ENCODE data around the gene PEMT.
A peak's percentile ranks its signal among the peaks of the same experiment; 100 is the strongest.

The PEMT gene

DNA sequence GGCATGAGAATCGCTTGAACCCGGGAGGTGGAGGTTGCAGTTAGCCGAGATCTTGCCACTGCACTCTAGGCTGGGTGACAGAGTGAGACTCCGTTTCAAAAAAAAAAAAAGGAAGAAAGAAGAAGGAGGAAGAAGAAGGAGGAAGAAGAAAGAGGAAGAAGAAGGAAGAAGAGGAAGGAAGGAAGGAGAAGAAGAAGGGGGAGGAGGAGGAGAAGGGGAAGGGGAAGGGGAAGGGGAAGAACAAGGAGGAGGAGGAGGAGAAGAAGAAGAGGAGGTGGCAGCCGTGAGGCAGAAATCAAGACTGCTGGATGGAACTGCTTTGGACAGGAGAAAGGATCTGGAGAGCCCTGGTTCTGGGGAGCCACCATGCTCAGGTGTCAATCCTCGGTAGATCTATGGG is 29.7 kb upstream of the PEMT start:
- DNase-seq (ENCODE audit: low read depth, low spot score), result no peak
- H3K27me3 ChIP-seq (ENCODE audit: insufficient read depth, insufficient read length), result no peaks in the 10 kb centered on the region
- H3K4me1 ChIP-seq (ENCODE audit: insufficient read depth, insufficient read length), result peaks cover 11% of the 10 kb centered on the region
- no peak overlapping the region for H3K4me3 ChIP-seq (ENCODE audit: insufficient read length, low read depth)
- no peak for TF ChIP-seq ZNF274 (IDR thresholded peaks at IDR 0.05; ENCODE audit: low read depth, low read length)
- no peaks in the 10 kb centered on the region for H3K36me3 ChIP-seq (ENCODE audit: insufficient read depth, insufficient read length, low read length)
- H3K9me3 ChIP-seq (ENCODE audit: insufficient read depth, low read length), result no peaks in the 10 kb centered on the region
- no peak overlapping the region for H3K9ac ChIP-seq (ENCODE audit: insufficient read length, low read depth)

- Histone ChIP-seq H3K4me1 (ENCODE audit: insufficient read depth, insufficient read length) (peaks cover 8% of the 10 kb centered on the region), H3K9ac (ENCODE audit: insufficient read length, low read depth) (peak overlapping the region; percentile 61), H3K36me3 (ENCODE audit: insufficient read depth, insufficient read length, low read length) (no peaks in the 10 kb centered on the region), H3K9me3 (ENCODE audit: insufficient read depth, low read length) (no peaks in the 10 kb centered on the region; the same call in 1 of the 2 replicates), H3K4me3 (ENCODE audit: insufficient read length, low read depth) (no peak overlapping the region), H3K27me3 (ENCODE audit: insufficient read depth, insufficient read length) (no peaks in the 10 kb centered on the region)
- DNase-seq (ENCODE audit: low read depth, low spot score), result peak; percentile 51
- TF ChIP-seq ZNF274 (IDR thresholded peaks at IDR 0.05; ENCODE audit: low read depth, low read length) (no peak), YY1 (IDR thresholded peaks at IDR 0.05; ENCODE audit: insufficient read depth, insufficient read length) (no peak), SUZ12 (IDR thresholded peaks at IDR 0.05; ENCODE audit: extremely low read depth, insufficient read depth, insufficient read length) (no peak)
Measured at GRCh38 chr17:17613708-17614114, 22.2 kb upstream of the PEMT start.

GRCh38 chr17:17612085-17613022 is 20.8 kb upstream of the PEMT start:
- Histone ChIP-seq H3K9me3 (ENCODE audit: insufficient read depth, low read length) (no peaks in the 10 kb centered on the region; the same call in 1 of the 2 replicates), H3K36me3 (ENCODE audit: insufficient read depth, insufficient read length, low read length) (no peaks in the 10 kb centered on the region), H3K4me1 (ENCODE audit: insufficient read depth, insufficient read length) (peaks cover 8% of the 10 kb centered on the region), H3K9ac (ENCODE audit: insufficient read length, low read depth) (peak overlapping the region; percentile 51), H3K4me3 (ENCODE audit: insufficient read length, low read depth) (no peak overlapping the region), H3K27me3 (ENCODE audit: insufficient read depth, insufficient read length) (no peaks in the 10 kb centered on the region)
- no peak for TF ChIP-seq SUZ12 (IDR thresholded peaks at IDR 0.05; ENCODE audit: extremely low read depth, insufficient read depth, insufficient read length)
- TF ChIP-seq ZNF274 (IDR thresholded peaks at IDR 0.05; ENCODE audit: low read depth, low read length), result no peak
- TF ChIP-seq YY1 (IDR thresholded peaks at IDR 0.05; ENCODE audit: insufficient read depth, insufficient read length), result no peak
- no peak for DNase-seq (ENCODE audit: low read depth, low spot score)

DNA sequence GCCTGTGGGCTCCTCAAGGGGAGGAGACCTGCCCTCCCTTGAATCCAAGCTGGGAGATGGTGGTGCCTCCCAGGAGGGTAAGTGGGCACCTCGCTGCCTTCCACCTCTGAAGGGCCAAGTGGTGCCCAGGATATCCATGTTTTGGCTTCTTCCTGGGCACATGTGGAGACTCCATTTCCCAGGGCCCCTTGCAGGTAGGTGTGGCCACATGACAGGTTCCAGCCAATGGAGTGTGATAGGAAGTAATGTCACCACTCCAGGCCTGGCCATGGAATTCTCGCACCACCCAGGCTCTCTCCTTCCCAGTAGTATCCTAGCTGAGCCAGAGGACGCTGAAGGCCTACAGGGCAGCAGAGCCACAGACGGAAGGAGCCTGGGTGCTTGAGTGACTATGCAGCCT is 17.6 kb upstream of the PEMT start:
- H3K4me3 ChIP-seq (ENCODE audit: insufficient read length, low read depth), result no peak overlapping the region
- TF ChIP-seq ZNF274 (IDR thresholded peaks at IDR 0.05; ENCODE audit: low read depth, low read length) (no peak), YY1 (IDR thresholded peaks at IDR 0.05; ENCODE audit: insufficient read depth, insufficient read length) (no peak), SUZ12 (IDR thresholded peaks at IDR 0.05; ENCODE audit: extremely low read depth, insufficient read depth, insufficient read length) (no peak)
- H3K4me1 ChIP-seq (ENCODE audit: insufficient read depth, insufficient read length), result peaks cover 8% of the 10 kb centered on the region
- H3K9ac ChIP-seq (ENCODE audit: insufficient read length, low read depth), result no peak overlapping the region
- no peak for DNase-seq (ENCODE audit: low read depth, low spot score)
- H3K9me3 ChIP-seq (ENCODE audit: insufficient read depth, low read length), result no peaks in the 10 kb centered on the region; the same call in 1 of the 2 replicates
- H3K27me3 ChIP-seq (ENCODE audit: insufficient read depth, insufficient read length), result no peaks in the 10 kb centered on the region
- H3K36me3 ChIP-seq (ENCODE audit: insufficient read depth, insufficient read length, low read length), result no peaks in the 10 kb centered on the region

DNA sequence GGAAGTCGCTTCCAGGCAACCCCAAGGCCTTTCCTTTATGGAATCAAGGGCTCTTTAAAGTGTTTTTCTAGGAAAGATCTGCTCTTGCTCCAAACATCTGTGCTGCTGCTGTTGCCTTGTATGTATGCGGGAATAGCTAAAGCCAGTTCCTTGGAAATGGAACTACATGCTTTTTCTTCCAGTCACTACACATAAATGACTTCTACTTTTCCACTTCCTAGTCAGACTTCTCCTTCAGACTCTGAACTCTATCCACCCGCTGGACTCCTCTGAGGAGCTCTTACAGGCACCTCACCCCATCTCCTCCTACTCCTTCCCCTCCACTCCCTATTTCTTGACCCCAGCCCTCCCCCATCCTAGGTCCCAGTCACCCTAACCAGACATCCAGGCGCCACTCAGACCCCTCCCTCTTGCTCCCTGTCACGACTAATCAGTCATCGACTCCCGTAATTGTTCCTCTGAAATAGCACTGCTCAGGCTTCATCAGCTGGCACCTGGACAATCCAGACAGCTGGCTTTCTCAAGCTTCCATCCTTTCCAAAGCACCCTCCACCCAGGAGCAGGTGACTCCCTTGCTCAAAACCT is 15.0 kb upstream of the PEMT start:
- no peak overlapping the region for H3K9ac ChIP-seq (ENCODE audit: insufficient read length, low read depth)
- TF ChIP-seq ZNF274 (IDR thresholded peaks at IDR 0.05; ENCODE audit: low read depth, low read length) (no peak), SUZ12 (IDR thresholded peaks at IDR 0.05; ENCODE audit: extremely low read depth, insufficient read depth, insufficient read length) (no peak), YY1 (IDR thresholded peaks at IDR 0.05; ENCODE audit: insufficient read depth, insufficient read length) (no peak)
- no peaks in the 10 kb centered on the region for H3K36me3 ChIP-seq (ENCODE audit: insufficient read depth, insufficient read length, low read length)
- H3K9me3 ChIP-seq (ENCODE audit: insufficient read depth, low read length), result no peaks in the 10 kb centered on the region; the same call in 1 of the 2 replicates
- H3K4me3 ChIP-seq (ENCODE audit: insufficient read length, low read depth), result no peak overlapping the region
- H3K27me3 ChIP-seq (ENCODE audit: insufficient read depth, insufficient read length), result no peaks in the 10 kb centered on the region
- H3K4me1 ChIP-seq (ENCODE audit: insufficient read depth, insufficient read length), result peaks cover 4% of the 10 kb centered on the region
- DNase-seq (ENCODE audit: low read depth, low spot score), result no peak

GRCh38 chr17:17605729-17606088 is 14.2 kb upstream of the PEMT start:
- no peak for DNase-seq (ENCODE audit: low read depth, low spot score)
- Histone ChIP-seq H3K9me3 (ENCODE audit: insufficient read depth, low read length) (no peaks in the 10 kb centered on the region; the same call in 1 of the 2 replicates), H3K36me3 (ENCODE audit: insufficient read depth, insufficient read length, low read length) (no peaks in the 10 kb centered on the region), H3K4me1 (ENCODE audit: insufficient read depth, insufficient read length) (peaks cover 4% of the 10 kb centered on the region), H3K9ac (ENCODE audit: insufficient read length, low read depth) (no peak overlapping the region), H3K4me3 (ENCODE audit: insufficient read length, low read depth) (no peak overlapping the region), H3K27me3 (ENCODE audit: insufficient read depth, insufficient read length) (no peaks in the 10 kb centered on the region)
- no peak for TF ChIP-seq SUZ12 (IDR thresholded peaks at IDR 0.05; ENCODE audit: extremely low read depth, insufficient read depth, insufficient read length)
- TF ChIP-seq YY1 (IDR thresholded peaks at IDR 0.05; ENCODE audit: insufficient read depth, insufficient read length), result no peak
- TF ChIP-seq ZNF274 (IDR thresholded peaks at IDR 0.05; ENCODE audit: low read depth, low read length), result no peak

DNA sequence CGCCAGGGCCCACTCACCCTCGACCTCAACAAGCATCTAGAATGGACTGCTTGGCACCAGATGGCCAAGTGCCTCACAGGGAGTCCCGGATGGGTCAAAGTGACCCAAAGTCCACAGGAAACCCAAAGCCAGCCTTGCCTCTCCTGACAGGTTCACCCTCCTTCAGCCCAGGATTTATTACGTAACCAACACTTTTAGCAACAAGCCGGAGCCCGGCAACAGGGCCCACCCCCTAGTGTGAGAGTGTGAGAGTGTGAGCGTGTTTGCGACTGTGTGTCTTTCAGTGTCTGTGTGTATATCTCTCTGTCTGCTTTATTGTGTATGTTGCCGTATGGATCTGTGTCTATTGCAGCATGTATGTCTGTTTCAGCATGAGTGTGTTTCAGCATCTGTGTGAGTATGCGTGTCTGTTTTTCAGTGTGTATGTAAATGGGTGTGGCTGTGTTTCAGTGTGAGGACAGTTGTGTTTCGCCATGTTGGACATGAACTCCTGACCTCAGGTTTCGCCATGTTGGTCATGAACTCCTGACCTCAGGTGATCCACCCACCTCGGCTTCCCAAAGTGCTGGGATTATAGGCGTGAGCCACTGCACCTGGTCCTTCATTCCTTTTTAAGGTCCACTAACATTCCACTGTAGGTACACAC is 13.7 kb upstream of the PEMT start:
- Histone ChIP-seq H3K4me1 (ENCODE audit: insufficient read depth, insufficient read length) (peaks cover 4% of the 10 kb centered on the region), H3K27me3 (ENCODE audit: insufficient read depth, insufficient read length) (no peaks in the 10 kb centered on the region), H3K36me3 (ENCODE audit: insufficient read depth, insufficient read length, low read length) (no peaks in the 10 kb centered on the region), H3K9ac (ENCODE audit: insufficient read length, low read depth) (no peak overlapping the region), H3K4me3 (ENCODE audit: insufficient read length, low read depth) (no peak overlapping the region), H3K9me3 (ENCODE audit: insufficient read depth, low read length) (no peaks in the 10 kb centered on the region; the same call in 1 of the 2 replicates)
- no peak for TF ChIP-seq SUZ12 (IDR thresholded peaks at IDR 0.05; ENCODE audit: extremely low read depth, insufficient read depth, insufficient read length)
- TF ChIP-seq ZNF274 (IDR thresholded peaks at IDR 0.05; ENCODE audit: low read depth, low read length), result no peak
- TF ChIP-seq YY1 (IDR thresholded peaks at IDR 0.05; ENCODE audit: insufficient read depth, insufficient read length), result no peak
- DNase-seq (ENCODE audit: low read depth, low spot score), result no peak
